GM23338 (cell line): ENCODE measurements around the gene PLEKHD1. TPM values are rescaled to one million over a fixed set of nuclear protein-coding genes. Genes with fewer than 3 reads are reported as not detected.

Experiments
- ATAC-seq: fragments of 200-7000 bp; cut with Tn5 transposase; 3 replicates; pipeline ENCODE4 v1.9.1; 2020
- DNase-seq: peaks from one replicate; pipeline ENCODE4 v3.0.0-alpha.2; 2015; ENCODE audit warnings: low spot score
- H2AFZ ChIP-seq: fragments of 200-600 bp; sonication (generic); 2 replicates; pipeline ENCODE4 v1.8.0; 2016; ENCODE audit warnings: antibody characterized with exemption, mild to moderate bottlenecking, moderate library complexity
- H3F3A ChIP-seq: fragments of 200-600 bp; sonication (generic); replicated peaks from 2 replicates; pipeline ENCODE4 v1.8.0; 2017; ENCODE audit warnings: antibody characterized with exemption, mixed run types, low read depth
- H3K27ac ChIP-seq: fragments of 200-600 bp; sonication (generic); 2 replicates; pipeline ENCODE4 v1.6.1; 2016; ENCODE audit warnings: low read depth
- H3K27me3 ChIP-seq: fragments of 200-600 bp; sonication (generic); 2 replicates; pipeline ENCODE4 v1.8.0; 2016; ENCODE audit warnings: mild to moderate bottlenecking, mixed run types, moderate library complexity; ENCODE audit not compliant: insufficient read depth
- H3K36me3 ChIP-seq: fragments of 200-600 bp; sonication (generic); 2 replicates; pipeline ENCODE4 v1.8.0; 2016; ENCODE audit warnings: mild to moderate bottlenecking; ENCODE audit not compliant: insufficient read depth
- H3K4me1 ChIP-seq: fragments of 200-600 bp; sonication (generic); 2 replicates; pipeline ENCODE4 v1.8.0; 2016; ENCODE audit warnings: mild to moderate bottlenecking, moderate library complexity; ENCODE audit not compliant: insufficient read depth
- H3K4me2 ChIP-seq: fragments of 200-600 bp; sonication (generic); 2 replicates; pipeline ENCODE4 v1.7.1; 2017; ENCODE audit warnings: mixed run types
- H3K4me3 ChIP-seq: fragments of 200-600 bp; sonication (generic); 2 replicates; pipeline ENCODE4 v1.6.1; 2016; ENCODE audit warnings: mixed run types
- H3K79me2 ChIP-seq: fragments of 200-600 bp; sonication (generic); replicated peaks from 2 replicates; pipeline ENCODE4 v1.8.0; 2017; ENCODE audit warnings: mild to moderate bottlenecking; ENCODE audit not compliant: insufficient read depth
- H3K9me2 ChIP-seq: fragments of 200-600 bp; sonication (generic); 2 replicates; pipeline ENCODE4 v1.8.0; 2017; ENCODE audit not compliant: insufficient read depth
- H4K20me1 ChIP-seq: fragments of 200-600 bp; sonication (generic); replicated peaks from 2 replicates; pipeline ENCODE4 v1.8.0; 2017; ENCODE audit warnings: mild to moderate bottlenecking; ENCODE audit not compliant: insufficient read depth
- H3K27ac Mint-ChIP-seq: 2 replicates; pipeline ENCODE4 v1.8.0; 2020; ENCODE audit warnings: inconsistent platforms, mild to moderate bottlenecking, moderate library complexity, mixed read lengths
- H3K27me3 Mint-ChIP-seq: 3 replicates; pipeline ENCODE4 v1.8.0; 2022; ENCODE audit warnings: low read depth, mild to moderate bottlenecking, moderate library complexity, mixed read lengths, inconsistent platforms; ENCODE audit not compliant: insufficient read depth, poor library complexity
- H3K36me3 Mint-ChIP-seq: 3 replicates; pipeline ENCODE4 v1.8.0; 2021; ENCODE audit warnings: low read depth, mild to moderate bottlenecking, inconsistent platforms, moderate library complexity, mixed read lengths
- H3K4me1 Mint-ChIP-seq: 3 replicates; pipeline ENCODE4 v1.8.0; 2020; ENCODE audit warnings: mild to moderate bottlenecking, inconsistent platforms, mixed read lengths
- H3K4me3 Mint-ChIP-seq: 3 replicates; pipeline ENCODE4 v1.8.0; 2021; ENCODE audit warnings: moderate library complexity, mild to moderate bottlenecking, inconsistent platforms, mixed read lengths
- H3K9me3 Mint-ChIP-seq: 3 replicates; pipeline ENCODE4 v1.8.0; 2020; ENCODE audit warnings: moderate library complexity, mild to moderate bottlenecking, inconsistent platforms, mixed read lengths
- CREB1 ChIP-seq: fragments of 250-450 bp; sonication (Bioruptor Pico); IDR thresholded peaks from 2 replicates; pipeline ENCODE4 v1.5.0; 2020; ENCODE audit warnings: low read depth, mild to moderate bottlenecking, moderate library complexity
- NANOG ChIP-seq: IDR thresholded peaks from 2 replicates; pipeline ENCODE4 v1.6.1; 2016; ENCODE audit warnings: antibody characterized with exemption, borderline replicate concordance
- long read RNA-seq: library from polyadenylated mRNA; unstranded; transcript quantifications from one replicate; pipeline ENCODE4 v2.0.0, GENCODE V29; 2020; ENCODE audit not compliant: unreplicated experiment
- polyA plus RNA-seq: library from polyadenylated mRNA; unstranded; fragments of >200 nt; fragmentation: Nextera tagmentation; extraction: Ambion mirVana; gene quantifications from 2 replicates; pipeline ENCODE4 v1.2.1, GENCODE V29; 2016
- total RNA-seq: library from RNA; depleted of rRNA; stranded (reverse); fragments of >200 nt; shearing (Covaris generic); gene quantifications from 2 replicates; pipeline ENCODE4 v1.2.3, GENCODE V29; 2014; rRNA removed
- TF ChIP-seq, protein P1 (sequence below): IDR thresholded peaks from 2 replicates; pipeline ENCODE4 v1.6.1; 2016; ENCODE audit warnings: antibody characterized with exemption
- TF ChIP-seq, protein P2 (sequence below): fragments of 250-450 bp; sonication (Bioruptor Pico); IDR thresholded peaks from 2 replicates; pipeline ENCODE4 v1.5.0; 2020; ENCODE audit warnings: mild to moderate bottlenecking, moderate library complexity
- TF ChIP-seq, protein P3 (sequence below): IDR thresholded peaks from one replicate; pipeline ENCODE4 v1.6.1; 2018; ENCODE audit warnings: antibody characterized with exemption; ENCODE audit not compliant: unreplicated experiment

Gene PLEKHD1
- total RNA-seq (0.28 and 0.35 TPM in 2 replicates), polyA plus RNA-seq (0.14 and 0.19 TPM in 2 replicates)
- long read RNA-seq: 0 reads

DNA sequence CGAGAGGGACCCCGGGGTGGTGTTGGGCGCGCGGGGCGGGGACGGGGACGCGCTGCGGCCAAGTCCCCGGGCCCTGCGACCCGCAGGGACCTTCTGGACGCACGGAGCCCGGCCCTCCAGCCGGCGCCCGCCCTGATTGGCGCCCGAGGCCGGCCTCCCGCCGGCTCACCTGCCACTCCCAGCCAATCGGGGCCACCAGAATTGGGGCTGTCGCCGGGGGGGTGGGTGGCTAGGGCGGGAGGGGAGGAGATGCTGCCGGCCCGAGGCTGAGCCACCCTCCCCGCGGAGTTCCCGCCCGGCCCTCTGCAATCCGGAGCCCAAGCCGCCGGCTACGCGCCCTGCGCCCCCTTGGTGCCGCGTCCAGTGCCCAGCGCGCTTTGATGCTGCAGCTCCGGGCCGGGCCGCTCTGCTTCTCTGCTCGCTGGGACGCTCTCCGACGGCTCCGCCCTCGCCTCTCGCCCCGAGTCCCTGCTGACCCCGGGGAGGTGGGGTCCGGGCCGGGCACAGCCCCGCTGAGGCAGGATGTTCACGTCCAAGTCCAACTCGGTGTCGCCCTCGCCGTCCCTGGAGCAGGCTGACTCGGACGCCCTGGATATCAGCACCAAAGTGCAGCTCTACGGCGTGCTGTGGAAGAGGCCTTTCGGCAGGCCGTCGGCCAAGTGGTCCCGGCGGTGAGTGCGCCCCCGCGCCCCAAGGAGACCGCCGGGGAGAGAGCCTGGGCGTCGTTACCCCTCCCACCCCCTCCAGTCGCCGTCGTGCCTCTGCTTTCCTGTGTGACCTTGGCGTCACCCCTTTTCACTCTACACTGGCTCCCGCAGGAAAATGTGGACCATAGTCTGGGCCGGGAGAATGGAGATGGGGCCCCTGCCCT is at the start of gene PLEKHD1:
PLEKHD1 (plus strand) TSS at position 285 of the 871 bp plus-strand sequence; CDS start at position 523, 238 bp downstream.
- Histone ChIP-seq H3F3A (no peaks in the 10 kb centered on the region), H3K4me2 (peak within 1 kb of the TSS; percentile 97), H3K4me3 (peak within 1 kb of the TSS; percentile 83), H3K27me3 (peaks cover 68% of the 10 kb centered on the region), H3K9me2 (no peaks in the 10 kb centered on the region), H3K79me2 (no peaks in the 10 kb centered on the region), H4K20me1 (no peaks in the 10 kb centered on the region), H3K27ac (no peak within 1 kb of the TSS), H2AFZ (peak within 1 kb of the TSS; percentile 99), H3K36me3 (no peaks in the 10 kb centered on the region), H3K4me1 (no peaks in the 10 kb centered on the region)
- no peak within 1 kb of the TSS for H3K27ac Mint-ChIP-seq
- ATAC-seq (peak; percentile 84), DNase-seq (peak; percentile 79)
- H3K36me3 Mint-ChIP-seq: no peaks in the 10 kb centered on the region
- no peaks in the 10 kb centered on the region for H3K9me3 Mint-ChIP-seq
- peak within 1 kb of the TSS; percentile 78 for H3K4me3 Mint-ChIP-seq
- H3K4me1 Mint-ChIP-seq: peaks cover 10% of the 10 kb centered on the region
- no peak for TF ChIP-seq NANOG
- no peak for TF ChIP-seq CREB1 (CRISPR knock-in tag)
- TF ChIP-seq, protein P1, sequence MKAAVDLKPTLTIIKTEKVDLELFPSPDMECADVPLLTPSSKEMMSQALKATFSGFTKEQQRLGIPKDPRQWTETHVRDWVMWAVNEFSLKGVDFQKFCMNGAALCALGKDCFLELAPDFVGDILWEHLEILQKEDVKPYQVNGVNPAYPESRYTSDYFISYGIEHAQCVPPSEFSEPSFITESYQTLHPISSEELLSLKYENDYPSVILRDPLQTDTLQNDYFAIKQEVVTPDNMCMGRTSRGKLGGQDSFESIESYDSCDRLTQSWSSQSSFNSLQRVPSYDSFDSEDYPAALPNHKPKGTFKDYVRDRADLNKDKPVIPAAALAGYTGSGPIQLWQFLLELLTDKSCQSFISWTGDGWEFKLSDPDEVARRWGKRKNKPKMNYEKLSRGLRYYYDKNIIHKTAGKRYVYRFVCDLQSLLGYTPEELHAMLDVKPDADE: no peak
- TF ChIP-seq, protein P2, sequence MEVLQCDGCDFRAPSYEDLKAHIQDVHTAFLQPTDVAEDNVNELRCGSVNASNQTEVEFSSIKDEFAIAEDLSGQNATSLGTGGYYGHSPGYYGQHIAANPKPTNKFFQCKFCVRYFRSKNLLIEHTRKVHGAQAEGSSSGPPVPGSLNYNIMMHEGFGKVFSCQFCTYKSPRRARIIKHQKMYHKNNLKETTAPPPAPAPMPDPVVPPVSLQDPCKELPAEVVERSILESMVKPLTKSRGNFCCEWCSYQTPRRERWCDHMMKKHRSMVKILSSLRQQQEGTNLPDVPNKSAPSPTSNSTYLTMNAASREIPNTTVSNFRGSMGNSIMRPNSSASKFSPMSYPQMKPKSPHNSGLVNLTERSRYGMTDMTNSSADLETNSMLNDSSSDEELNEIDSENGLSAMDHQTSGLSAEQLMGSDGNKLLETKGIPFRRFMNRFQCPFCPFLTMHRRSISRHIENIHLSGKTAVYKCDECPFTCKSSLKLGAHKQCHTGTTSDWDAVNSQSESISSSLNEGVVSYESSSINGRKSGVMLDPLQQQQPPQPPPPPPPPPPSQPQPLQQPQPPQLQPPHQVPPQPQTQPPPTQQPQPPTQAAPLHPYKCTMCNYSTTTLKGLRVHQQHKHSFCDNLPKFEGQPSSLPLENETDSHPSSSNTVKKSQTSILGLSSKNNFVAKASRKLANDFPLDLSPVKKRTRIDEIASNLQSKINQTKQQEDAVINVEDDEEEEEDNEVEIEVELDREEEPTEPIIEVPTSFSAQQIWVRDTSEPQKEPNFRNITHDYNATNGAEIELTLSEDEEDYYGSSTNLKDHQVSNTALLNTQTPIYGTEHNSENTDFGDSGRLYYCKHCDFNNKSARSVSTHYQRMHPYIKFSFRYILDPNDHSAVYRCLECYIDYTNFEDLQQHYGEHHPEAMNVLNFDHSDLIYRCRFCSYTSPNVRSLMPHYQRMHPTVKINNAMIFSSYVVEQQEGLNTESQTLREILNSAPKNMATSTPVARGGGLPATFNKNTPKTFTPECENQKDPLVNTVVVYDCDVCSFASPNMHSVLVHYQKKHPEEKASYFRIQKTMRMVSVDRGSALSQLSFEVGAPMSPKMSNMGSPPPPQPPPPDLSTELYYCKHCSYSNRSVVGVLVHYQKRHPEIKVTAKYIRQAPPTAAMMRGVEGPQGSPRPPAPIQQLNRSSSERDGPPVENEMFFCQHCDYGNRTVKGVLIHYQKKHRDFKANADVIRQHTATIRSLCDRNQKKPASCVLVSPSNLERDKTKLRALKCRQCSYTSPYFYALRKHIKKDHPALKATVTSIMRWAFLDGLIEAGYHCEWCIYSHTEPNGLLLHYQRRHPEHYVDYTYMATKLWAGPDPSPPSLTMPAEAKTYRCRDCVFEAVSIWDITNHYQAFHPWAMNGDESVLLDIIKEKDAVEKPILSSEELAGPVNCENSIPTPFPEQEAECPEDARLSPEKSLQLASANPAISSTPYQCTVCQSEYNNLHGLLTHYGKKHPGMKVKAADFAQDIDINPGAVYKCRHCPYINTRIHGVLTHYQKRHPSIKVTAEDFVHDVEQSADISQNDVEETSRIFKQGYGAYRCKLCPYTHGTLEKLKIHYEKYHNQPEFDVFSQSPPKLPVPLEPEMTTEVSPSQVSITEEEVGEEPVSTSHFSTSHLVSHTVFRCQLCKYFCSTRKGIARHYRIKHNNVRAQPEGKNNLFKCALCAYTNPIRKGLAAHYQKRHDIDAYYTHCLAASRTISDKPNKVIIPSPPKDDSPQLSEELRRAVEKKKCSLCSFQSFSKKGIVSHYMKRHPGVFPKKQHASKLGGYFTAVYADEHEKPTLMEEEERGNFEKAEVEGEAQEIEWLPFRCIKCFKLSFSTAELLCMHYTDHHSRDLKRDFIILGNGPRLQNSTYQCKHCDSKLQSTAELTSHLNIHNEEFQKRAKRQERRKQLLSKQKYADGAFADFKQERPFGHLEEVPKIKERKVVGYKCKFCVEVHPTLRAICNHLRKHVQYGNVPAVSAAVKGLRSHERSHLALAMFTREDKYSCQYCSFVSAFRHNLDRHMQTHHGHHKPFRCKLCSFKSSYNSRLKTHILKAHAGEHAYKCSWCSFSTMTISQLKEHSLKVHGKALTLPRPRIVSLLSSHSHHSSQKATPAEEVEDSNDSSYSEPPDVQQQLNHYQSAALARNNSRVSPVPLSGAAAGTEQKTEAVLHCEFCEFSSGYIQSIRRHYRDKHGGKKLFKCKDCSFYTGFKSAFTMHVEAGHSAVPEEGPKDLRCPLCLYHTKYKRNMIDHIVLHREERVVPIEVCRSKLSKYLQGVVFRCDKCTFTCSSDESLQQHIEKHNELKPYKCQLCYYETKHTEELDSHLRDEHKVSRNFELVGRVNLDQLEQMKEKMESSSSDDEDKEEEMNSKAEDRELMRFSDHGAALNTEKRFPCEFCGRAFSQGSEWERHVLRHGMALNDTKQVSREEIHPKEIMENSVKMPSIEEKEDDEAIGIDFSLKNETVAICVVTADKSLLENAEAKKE (CRISPR knock-in tag): no peak
- TF ChIP-seq, protein P3, sequence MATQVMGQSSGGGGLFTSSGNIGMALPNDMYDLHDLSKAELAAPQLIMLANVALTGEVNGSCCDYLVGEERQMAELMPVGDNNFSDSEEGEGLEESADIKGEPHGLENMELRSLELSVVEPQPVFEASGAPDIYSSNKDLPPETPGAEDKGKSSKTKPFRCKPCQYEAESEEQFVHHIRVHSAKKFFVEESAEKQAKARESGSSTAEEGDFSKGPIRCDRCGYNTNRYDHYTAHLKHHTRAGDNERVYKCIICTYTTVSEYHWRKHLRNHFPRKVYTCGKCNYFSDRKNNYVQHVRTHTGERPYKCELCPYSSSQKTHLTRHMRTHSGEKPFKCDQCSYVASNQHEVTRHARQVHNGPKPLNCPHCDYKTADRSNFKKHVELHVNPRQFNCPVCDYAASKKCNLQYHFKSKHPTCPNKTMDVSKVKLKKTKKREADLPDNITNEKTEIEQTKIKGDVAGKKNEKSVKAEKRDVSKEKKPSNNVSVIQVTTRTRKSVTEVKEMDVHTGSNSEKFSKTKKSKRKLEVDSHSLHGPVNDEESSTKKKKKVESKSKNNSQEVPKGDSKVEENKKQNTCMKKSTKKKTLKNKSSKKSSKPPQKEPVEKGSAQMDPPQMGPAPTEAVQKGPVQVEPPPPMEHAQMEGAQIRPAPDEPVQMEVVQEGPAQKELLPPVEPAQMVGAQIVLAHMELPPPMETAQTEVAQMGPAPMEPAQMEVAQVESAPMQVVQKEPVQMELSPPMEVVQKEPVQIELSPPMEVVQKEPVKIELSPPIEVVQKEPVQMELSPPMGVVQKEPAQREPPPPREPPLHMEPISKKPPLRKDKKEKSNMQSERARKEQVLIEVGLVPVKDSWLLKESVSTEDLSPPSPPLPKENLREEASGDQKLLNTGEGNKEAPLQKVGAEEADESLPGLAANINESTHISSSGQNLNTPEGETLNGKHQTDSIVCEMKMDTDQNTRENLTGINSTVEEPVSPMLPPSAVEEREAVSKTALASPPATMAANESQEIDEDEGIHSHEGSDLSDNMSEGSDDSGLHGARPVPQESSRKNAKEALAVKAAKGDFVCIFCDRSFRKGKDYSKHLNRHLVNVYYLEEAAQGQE: no peak
- H3K27me3 Mint-ChIP-seq: peaks cover 51% of the 10 kb centered on the region
